HG03066 (cell line): ENCODE measurements around the gene FGF18.

Experiments
- ATAC-seq: cut with Tn5 transposase; IDR thresholded peaks from one replicate; pipeline ENCODE4 v1.9.1; 2021; ENCODE audit warnings: low read depth; ENCODE audit not compliant: unreplicated experiment

The FGF18 gene

DNA sequence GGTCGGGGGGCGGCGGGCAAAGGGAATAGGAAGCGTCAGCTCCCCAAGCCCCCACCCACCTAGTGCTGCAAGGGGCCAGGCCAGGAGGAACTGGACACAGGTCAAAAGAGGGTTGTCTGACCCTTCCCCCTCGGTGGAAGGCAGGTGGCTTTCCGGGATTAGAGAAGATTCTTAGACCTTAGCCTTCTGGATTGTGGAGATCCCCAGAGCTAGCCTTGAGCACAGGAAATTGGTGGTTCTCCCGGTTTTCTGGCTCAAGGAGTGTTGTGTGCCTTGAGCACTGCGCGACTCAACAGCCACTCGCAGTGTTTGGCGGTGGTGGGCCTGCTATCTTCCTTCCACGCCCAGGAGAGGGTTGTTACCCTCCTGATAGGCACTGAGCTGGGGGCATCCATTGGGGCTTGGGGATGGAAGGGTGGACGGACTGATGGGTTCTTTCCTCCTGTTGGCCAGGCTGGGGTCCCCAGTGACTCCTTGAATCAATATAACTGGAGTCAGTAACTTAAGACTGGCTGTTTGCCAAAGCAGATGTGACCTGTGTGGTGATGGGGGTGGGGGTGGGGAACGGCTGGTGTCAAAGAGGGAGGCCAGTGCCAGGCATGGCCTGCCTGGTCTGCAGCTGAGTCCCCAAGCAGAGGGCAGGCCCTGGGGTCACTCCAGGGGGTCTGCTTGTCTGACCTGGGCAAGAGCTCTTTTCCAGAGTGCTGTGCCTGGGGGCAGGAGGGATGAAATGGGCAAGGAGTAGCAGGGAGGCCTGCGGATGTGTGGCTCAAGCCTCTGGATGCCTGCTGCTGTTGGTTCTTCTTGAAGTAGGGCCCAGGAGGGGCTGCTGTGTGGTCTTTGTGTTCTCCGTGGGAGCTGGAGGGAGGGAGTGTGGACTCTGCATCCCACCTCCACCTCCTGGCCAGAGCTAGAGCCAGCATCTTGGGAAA is 2.1 kb downstream of the FGF18 start:
- ATAC-seq: no peak

DNA sequence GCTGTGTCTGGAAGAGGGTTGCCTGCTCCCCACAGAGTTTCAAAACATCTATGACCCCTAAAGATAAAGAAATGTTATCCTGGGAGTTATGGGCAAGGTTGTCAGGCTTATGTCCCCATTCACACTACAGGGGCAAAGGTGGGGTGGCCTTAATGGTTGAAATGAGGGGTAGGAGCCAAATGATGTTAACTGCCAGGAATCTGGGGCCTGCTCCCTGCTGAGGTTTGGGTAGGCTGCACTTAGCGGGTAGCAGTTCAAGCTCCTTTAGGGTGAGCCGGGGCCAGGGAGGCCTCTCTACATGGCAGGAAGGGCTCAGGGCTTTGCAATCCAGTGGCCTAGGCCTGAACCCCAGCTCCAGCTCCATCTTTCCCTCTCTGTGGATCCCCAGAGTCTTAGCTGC is 3.0 kb downstream of the FGF18 start:
- ATAC-seq: no peak

DNA sequence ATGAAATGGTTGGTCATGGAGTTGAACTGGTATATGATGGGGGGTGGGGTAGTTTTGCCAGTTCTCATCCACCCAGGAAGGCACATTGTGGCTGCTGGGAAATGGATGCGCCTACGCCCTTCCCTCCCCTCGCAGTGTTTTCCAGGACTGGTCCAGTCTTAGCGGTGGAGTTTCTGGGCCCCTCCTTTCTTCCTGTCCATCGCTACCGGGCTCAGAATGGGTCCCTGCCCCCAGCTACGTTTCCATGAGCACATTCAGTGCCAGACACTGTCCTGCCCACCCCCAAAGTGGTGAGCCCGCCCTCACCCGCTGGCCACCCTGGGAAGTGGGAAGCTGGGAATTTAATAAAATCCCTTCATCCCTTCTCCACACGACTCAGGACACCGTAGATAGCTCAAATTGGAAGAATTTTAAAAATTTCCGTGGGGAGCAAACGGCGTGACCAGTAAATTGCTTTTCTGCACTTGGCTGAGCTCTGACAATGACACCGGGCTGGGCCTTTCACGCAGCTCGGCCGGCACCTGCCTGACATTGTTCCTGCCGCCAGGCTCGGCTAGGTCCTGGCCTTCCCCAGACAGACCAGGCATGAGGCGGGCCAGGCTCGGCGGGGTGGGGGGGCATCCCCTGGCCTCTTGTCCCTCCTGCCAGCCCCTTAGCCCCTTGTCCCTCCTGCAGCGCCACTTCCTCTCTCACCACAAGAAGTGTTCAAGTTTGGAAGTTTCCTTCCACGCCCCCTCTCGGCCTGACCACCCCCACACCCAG is 3.6 kb downstream of the FGF18 start:
- no peak for ATAC-seq

DNA sequence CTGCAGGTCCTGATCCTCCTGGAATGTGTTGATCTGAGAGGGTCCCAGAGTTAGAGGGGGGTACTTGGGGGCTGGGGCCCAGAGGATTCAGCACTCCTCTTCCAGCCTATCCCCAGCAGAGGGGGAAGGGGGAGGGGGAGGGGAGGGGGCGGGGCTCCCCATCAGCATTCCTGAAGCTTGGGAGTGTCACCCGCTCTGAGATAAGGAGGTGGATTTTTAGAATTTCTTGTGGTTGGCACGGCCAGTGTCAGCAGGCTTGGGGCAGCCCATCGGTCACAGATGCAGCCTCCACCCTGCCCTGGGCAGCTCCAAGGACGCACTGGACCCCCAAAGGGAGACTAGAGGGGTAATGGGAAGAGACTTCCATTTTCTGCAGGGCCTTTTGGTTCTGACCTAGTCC is 5.3 kb downstream of the FGF18 start:
- ATAC-seq: no peak

DNA sequence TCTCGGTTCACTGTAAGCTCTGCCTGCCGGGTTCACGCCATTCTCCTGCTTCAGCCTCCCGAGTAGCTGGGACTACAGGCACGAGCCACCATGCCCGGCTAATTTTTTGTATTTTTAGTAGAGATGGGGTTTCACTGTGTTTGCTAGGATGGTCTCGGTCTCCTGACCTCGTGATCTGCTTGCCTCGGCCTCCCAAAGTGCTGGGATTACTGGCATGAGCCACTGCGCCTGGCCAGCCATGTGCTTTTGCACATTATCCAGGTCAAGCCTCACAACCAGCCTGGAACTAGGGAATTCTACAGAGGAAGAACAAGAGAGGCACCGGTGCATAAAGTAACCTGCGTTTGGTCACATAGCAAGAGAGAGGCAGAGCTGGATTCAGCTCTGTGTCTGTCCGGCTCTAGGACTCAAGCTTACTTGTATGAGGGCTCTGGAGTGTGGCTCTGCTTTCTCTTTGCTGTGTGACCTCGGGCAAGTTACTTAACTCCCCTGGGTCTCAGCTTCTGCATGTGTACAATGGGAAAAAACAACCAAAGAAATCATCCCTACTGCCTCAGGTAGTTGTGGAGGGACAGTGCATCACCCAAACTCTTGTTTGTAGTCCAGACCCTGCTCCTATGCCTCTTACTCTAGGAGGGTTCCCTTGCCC is 6.3 kb downstream of the FGF18 start:
- ATAC-seq: no peak

DNA sequence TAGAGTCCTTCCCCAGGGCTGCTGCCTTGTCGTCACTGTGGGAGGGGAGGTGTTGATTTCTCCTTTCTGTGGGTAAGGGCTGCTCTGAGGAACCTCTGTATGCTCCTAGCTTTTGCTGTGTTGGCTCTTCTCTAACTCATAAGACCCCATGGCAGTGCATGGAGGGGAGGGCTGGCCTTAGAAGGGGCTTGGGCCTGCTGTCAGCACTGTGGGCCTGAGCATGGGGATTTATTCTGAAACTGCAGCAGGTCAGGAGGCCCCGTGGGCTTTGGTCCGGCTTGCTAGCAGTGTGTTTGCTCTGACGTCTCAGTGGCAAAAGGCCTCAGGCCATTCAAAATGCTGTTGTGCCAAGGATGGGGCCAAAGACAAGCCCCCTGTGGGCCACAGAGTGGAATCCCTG is 6.8 kb downstream of the FGF18 start:
- no peak for ATAC-seq

DNA sequence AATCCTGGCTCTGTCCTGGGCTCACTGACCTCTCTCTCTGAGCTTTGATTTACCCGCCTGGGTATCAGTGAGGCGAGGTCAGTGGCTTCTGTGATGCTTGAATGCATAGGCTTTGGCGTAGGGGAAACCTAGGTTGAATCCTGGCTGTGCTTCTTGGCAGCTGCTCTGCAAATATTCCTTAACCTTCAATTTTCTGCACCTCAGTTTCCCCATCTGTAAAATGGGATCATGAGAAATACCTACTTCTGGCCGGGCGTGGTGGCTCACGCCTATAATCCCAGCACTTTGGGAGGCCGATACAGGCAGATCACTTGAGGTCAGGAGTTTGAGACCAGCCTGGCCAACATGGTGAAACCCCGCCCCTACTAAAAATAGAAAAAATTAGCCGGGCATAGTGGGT is 7.2 kb downstream of the FGF18 start:
- no peak for ATAC-seq

DNA sequence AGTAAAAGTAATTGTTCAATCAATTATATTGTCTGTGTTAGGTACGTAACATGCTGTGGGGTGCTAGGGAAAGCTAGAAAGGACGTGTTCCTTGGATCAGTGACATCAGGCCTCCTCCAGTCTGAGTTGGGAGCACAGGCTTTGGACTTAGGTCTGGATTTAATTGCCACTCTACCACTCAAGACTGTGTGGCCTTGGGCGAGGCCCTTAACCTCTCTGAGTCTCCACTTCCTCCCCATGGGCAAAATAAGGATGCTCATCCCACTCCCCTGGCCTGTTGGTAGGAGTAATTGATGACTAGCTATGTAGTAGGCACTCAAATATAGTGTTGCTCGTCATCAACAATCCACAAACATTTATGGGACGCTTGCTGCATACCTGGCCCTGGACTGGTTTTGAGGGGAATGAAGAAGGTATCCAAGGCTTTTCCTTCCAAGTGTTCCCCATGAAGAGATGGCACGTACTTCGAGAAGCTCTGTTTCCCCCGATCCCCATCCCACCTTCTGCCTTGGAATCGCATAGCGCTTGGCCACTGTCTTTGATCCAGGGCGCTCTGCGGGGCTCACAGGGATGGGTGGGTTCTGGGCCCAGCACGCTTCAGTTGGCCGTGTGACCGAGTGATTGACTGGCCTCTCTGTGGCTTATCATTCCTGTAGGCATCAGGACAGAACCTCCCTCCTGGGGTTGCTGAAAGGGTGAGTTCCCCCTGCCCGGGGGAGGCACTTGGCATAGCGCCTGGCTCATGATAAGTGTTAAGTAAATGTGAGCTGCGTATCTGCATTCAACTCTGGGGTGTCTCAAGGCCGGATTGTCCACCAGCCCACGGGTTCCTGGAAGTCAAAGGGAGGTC is 8.1 kb downstream of the FGF18 start:
- no peak for ATAC-seq

DNA sequence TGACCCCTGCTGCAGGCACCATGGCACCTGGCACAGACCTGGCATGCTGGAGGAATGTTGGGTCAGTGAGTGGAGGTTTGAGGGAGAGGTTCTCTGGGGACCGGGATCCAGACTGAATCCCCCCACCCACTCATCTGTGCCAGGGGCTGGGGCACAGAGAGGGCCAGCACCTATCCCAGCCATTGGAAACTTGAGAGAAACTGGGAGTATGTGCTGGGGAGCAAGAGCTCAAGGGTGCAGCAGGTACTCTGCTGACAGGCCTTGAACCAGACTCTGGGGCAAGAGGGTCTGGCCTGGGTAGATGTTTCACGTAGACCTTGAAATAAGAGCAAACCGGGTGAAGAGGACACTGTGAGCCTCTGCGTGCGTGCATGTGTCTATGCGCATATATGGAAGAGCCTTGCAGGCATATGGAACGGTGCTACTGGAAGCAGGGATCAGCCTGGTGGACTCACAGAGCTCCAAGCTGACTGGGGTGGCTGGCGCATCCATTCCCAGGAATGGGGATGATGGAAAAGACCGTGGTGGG is 8.8 kb downstream of the FGF18 start:
- ATAC-seq: no peak

DNA sequence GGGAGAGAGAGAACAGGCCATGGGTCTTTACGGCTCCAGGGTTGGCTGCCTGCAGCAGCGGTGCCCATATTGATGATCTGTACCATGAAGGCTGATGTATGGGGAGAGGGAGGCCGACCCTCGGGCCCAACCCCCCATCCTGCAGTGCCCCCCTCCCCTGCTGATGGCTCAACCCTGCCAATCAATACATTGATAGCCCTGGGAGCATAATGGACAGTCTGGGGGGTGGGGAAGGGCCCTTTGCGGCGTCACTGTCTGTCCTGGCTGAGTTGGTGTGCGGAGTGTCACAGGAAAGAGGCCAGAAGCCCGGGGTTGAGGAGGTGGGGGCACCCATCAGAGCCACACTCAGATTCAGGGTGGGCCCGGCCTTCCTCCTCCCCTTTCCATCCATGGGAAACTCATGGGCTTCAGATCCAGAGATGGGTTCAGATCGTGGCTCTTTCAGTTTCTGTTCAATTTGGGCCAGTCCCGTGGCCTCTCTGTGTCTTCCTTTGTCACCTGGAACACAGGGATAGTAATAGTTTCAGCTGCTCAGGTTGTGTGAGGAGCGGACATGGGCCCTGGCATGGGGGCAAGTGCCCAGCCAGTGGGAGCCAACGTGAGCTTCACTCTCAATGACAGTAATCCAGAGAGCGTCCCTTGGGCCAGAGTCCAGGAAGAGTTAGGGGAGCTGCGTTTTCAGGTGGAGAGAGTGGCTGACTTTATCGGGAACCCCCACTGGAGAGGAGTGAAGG is 9.5 kb downstream of the FGF18 start:
- ATAC-seq: no peak

DNA sequence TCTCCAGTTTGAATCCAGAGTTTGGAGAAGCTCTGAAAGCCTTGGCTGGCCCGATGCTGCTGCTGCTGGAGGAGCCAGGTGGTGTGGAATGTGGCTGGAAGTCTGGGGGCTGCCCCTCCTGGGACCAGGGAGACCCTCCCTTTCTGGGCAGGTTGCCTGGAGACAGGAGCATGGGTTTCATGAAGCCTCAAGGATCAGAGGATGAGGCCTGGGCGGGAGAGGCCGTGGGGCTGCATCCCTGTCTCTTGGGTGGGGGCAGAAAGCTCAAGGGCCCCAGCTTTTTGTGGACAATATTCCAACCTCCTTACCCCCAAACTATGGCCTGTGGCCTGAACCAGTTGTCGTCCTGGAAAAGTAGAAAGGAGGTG is 10.1 kb downstream of the FGF18 start:
- ATAC-seq: no peak

DNA sequence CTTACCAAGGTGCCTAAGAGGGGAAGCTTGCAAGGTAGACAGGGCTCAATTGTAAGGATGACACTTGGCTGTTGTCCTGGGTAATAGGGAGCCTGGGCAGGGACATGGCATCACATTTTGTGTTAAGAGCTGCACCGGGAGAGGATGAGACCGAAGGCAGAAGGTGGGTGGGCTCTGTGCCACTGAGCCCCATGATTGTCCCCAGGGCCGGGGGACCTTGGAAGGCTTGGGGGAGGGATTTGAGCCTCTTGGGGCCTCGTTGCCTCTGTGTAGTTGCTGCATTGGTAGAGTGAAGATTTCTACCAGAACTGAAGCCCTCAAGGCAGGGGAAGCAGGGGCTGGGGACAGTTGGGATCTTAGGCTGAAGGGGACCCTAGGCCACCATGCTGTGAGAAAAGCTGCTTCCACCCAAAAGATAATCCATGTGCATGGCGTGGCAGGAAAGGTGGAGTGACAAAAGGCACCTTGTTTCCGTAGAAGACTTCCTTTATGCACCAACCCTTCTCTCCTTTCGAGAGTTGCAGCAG is 11.9 kb downstream of the FGF18 start:
- no peak for ATAC-seq

DNA sequence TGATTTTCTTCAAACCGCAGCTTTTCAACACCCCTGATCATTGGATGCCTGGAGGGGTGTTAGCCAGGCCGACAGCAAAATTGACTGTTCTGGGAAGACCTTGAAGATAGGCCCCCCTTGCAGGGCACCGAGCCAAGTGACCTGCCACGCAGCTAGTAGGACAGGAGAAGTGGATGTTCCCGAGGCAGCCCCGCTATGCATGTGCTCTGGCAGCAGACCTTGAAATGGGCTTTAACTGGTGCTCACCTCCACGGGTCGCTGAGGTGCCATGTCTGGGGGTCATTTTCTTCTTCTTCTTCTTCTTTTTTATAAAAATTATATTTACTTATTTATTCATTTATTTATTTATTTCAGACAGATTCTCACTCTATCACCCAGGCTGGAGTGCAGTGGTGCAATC is 12.6 kb downstream of the FGF18 start:
- ATAC-seq: no peak

DNA sequence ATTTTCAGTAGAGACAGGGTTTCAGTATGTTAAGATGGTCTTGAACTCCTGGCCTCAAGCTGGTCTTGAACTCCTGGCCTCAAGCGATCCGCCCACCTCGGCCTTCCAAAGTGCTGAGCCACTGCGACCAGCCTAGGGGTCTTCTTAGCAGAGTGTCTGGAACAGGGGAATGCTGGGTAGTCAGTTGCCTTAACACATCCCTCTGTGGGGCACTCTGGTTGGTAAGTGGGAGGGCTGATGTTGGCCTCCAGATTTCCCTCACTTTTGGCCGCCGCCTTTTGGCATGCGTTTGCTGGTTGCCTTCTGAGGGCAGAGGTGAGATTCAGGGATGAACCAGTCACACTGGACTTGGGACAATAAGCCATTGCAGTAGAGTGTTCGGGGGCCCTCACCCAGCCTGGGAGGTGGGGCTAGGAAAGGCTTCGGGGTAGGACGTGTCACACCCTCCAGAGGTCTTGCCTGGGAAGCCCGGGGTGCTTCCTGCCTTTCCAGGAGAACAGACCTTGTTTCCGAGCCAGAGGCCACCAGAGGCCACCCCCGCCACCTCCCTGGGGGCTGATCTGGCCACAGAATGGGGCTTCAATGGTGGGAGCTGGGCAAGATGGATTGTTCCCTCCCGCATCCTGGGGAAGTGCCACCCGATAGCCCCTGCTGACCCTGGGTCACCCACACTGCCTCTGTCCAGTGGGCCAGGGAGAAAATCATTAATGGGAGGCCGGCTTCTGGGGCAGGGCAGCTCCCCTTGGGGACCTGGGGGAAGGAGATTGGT is 13.3 kb downstream of the FGF18 start:
- no peak for ATAC-seq

DNA sequence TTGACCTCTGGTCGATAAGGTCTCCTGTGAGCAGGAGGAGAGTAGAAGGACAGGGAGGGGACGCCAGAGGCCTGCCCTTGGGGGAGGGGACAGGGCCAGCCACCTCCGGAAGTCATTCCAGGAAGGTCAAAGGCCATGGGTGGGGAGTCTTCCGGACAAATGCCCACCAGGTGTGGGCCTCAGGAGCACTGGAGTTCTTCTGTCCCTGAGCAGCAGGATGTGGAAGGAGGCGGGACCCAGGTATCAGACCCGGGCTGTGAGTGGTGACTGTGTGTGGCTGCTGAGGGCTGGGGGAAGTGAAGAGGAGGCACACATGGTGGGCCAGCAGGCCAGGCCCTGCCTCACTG is 13.9 kb downstream of the FGF18 start:
- ATAC-seq: no peak

DNA sequence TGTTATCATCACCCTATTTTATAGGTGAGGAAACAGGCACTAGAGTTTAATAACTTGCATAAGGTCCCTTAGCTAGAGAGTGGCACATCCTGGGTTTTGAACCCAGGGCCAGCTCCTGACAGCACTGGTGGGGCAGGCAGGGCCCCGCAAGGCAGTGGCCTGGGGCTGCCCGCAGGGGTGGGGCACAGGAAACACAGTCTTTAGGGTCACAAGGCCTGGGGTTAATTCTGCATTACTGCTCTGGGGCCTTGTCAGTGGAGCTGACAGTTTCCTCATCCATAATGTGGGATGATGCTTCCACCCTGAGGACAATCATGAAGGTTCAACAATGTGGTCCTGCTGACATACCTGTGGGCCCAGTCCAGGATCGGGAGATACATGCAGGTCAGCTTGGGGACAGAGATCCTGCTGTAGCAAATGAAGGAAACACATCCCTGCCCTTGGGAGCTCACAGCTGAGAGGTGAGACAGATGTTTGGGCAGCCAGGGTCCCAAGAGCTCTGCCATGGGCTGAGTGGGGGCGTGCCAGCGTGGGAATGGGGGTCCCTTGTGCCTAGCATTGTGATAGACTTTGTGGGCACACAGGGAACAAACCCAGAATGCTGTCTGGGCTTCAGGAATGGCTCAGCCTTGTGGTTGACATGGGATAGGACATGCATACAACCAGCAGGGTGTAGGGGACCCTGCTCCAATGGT is 14.7 kb downstream of the FGF18 start:
- ATAC-seq: no peak

DNA sequence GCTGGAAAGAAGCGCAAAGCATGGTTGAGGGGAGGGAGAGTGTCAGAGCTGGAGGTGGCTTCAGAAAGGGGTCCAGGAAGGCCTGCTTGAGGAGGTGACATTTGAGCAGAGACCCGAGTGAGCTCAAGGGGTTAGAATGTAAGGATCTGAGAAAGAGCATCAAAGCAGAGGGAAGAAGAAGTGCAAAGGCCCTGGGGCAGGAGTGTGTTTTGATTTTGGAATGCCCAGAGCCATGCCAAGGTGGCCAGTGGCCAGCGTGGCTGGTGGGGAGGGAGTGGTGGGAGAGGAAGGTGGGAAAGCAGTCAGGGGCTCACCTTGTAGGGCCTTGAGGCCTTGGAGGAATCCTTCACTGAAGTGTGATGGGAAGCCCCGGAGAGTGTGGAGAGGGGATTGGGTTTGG is 15.4 kb downstream of the FGF18 start:
- ATAC-seq: no peak

DNA sequence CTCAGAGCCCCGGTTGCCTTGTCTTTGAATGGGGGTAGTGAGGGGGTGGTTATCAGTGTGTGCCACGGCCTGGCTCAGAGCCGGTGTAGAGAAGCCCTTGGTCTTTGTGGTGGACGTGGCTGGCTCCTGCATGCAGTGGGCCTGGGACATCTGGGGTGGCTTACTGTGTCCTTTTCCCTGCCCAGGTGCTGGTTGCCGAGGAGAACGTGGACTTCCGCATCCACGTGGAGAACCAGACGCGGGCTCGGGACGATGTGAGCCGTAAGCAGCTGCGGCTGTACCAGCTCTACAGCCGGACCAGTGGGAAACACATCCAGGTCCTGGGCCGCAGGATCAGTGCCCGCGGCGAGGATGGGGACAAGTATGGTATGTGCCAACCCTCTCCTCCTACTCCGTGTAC is 16.5 kb downstream of the FGF18 start:
- no peak for ATAC-seq
